GM21360 (cell line): ENCODE results near the gene CKM.

Experiments
- ATAC-seq: cut with Tn5 transposase; IDR thresholded peaks from one replicate; pipeline ENCODE4 v1.9.1; 2021; ENCODE audit warnings: mild to moderate bottlenecking, moderate library complexity; ENCODE audit not compliant: unreplicated experiment

CKM gene

GRCh38 chr19:45322744-45323281, at the start of gene CKM:
TSS of gene CKM (minus strand) at chr19:45322875. CDS start at chr19:45319713, 3,162 bp downstream.
- ATAC-seq = no peak

DNA sequence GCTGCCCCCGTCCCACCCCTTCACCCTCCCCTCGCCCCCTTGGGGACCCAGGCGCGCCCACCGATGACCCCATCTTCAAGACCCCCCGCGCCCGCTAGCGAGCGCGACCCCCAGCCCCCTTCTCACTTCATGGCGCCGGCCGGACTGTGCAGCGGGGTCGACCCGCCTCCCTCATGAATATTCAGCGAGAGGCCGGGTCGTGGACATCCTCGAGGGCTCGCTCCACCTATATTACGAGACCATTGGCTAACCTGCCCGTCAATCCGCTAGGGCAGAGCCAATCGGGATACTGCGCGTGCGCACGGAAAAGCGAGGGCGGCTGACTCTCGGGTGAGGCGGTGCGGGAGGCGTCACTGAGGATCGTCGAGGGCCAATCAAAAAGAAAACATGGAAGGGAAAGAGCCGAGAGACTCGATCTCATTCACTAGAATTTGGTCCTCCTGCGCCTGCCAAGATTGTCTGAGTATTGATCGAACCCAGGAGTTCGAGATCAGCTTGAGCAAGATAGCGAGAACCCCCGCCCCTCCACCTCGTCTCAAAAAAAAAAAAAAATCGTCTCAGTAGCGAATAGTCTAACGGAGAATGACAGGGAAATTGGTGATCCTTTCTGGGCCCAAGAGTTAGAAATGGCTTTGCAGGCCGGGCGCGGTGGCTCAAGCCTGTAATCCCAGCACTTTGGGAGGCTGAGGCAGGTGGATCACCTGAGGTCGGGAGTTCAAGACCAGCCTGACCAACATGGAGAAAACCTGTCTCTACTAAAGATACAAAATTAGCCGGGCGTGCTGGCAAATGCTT, 47.9 kb upstream of the CKM start, which contains the start of gene ERCC2:
TSS of gene ERCC2 (minus strand) at position 164 of the 795 bp plus-strand sequence. CDS start at position 131, 33 bp downstream.
- peak; percentile 88 for ATAC-seq

DNA sequence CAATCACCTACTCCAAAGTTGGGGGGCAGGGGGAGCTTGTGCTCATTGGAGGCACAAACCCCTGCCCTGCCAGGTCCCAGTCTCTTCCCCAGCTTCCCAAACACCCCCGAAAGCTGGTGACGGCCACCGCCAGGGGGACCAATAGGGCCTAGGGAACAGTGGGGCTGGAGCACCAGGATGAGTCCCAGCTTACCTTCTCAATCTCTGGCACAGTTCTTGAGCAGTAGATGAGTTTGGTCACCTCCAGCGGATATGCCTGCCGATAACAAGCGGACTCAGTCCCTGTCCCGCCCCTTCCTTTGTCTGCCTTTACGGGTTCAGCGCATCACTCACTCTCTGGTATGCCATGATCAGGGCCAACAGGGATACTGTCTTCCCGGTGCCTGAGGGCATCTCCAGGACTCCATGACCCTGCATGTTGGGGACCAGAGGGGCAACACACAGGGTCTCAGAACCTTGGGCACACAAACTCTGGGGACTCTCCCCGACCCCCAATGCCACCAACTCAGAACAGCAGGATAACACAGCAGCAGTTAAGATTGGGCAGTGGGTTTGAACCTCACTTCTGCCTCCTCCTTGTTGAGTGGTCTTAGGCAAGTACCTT, 46.2 kb upstream of the CKM start:
- ATAC-seq = no peak

GRCh38 chr19:45368127-45368526, 45.5 kb upstream of the CKM start:
- no peak for ATAC-seq

- ATAC-seq = no peak
Measured at GRCh38 chr19:45364696-45365095, 42.0 kb upstream of the CKM start.

DNA sequence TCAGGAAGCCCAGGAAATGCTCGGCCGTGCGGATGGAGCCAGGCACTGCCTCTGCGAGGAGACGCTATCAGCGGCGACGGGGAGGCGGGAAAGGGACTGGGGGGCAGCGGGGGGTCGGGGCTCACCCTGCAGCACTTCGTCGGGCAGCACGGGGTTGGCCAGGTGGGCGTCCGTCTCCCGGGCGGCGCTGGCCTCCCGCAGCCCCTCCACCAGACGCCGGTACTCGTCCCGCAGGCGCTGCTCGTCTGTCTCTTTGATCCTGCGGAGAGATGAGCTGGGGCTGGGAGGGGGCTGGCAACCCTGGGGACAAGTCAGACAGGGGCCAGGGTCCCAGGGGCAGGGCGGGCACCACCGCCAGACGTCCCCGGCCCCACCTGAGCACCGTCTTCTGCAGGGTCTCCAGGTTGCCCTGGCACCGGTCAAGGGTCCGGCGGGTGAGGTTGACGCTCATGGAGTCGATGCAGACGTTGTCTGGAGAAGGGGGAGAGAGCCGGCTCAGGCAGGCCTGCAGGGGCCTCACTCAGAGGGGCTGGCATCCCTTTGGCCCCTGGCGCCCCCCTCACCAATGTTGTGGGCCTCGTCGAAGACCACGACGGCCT, 41.3 kb upstream of the CKM start:
- no peak for ATAC-seq

GRCh38 chr19:45362291-45362690, 39.6 kb upstream of the CKM start:
- no peak for ATAC-seq

DNA sequence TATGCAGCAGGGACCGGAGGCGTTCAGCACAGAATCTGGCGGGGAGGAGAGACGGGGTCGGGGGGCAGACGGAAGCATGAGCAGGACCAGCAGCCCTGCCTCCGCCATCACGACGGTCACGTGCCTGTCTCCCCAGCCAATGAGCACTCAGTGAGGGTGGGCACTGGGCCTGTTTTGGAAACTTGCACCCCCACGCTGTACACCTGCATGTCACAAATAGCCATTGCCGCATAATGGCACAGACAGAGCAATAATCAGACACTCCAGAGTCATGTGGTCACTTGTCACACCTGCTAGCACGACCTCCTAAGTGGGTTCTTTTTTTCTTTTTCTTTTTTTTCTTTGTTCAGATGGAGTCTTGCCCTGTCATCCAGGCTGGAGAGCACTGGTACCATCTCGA, 38.9 kb upstream of the CKM start:
- ATAC-seq = no peak

DNA sequence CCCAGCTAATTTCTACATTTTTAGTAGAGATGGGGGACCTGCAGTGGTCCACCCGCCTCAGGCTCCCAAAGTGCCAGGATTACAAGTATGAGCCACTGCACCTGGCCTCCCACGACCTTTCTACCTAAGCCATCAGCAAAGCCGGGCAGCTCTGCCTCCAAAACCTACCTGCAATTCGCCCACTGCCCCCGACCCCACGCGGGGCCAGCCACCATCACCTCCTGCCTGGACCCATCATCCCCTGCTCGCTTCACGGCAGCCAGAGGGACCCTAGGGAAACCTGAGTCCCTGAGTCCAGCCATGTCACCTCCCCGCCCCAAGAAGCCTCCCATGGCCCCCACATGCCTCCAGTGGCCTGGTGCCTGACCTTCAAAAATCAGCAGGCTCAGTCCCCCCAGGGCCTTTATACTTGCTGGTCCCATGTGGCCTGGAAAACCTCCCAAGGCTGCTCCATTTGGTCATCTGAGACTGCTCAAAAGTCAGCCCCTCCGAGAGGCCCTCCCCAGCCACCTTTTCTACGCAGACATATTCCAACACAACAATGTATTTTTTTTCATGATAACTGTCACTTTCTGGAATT, 35.6 kb upstream of the CKM start:
- no peak for ATAC-seq

DNA sequence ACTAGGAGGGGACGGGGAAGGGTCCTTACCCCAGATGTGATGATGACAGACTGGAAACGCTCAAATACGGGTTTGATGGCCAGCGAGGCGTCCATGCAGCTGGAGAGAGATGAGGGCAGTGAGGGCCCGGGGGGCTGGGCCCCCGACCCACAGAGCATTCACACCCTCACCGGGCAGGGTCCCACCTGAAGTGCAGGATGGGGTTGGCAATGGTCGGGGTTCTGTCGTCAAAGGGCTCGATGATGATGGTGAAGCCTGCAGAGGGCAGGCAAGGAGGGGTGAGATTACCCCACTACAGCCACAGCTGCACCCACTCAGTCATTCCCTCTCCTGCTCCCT, 34.7 kb upstream of the CKM start:
- no peak for ATAC-seq

DNA sequence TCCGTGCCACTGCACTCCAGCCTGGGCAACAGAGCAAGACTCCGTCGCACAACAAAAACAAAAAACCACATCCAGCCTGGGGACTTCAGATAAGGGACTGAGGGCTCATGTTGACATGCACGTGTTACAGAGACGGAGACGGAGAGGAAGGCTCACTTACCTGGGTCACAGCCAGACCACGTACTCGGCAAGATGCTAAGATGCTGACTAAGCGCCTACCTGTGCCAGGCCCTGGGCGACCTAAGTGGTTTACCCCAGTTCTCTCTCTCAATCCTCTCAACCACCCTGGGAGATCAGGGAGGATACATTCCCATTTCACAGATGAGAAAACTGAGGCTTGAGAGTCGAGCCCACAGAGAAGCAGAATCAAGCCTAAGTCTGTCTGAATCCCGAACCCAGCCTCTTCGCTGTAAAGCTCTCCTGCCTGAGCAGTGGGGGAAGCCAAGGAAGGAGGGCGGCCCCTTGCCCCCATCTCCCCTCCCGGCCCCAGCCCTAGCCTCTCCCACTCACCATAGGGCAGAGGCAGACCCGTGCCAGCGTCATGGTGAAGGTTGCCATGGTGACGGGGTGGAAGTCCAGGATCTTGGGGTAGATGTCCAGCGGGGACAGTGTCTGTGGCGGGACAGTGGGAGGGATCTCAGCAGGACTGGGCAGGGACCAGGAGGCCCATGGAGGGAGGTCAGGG, 34.2 kb upstream of the CKM start:
- no peak for ATAC-seq

DNA sequence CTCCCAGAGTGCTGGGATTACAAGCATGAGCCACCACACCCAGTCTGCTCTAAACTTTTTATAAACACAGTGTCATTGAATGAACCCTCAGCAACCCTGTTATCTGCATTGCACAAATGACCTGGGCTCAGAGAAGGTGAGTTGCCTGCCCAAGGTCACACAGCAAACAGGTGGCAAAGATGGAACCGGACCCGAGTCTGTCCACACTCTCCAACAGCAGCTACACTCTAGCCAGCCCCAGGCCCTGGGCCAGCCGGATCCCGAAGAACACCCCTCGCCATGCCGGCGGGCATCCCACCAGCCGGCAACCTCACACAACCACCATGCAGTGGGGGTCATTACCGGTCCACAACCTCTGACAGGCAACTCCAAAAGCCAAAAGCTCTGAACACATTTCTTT, 33.2 kb upstream of the CKM start:
- no peak for ATAC-seq

DNA sequence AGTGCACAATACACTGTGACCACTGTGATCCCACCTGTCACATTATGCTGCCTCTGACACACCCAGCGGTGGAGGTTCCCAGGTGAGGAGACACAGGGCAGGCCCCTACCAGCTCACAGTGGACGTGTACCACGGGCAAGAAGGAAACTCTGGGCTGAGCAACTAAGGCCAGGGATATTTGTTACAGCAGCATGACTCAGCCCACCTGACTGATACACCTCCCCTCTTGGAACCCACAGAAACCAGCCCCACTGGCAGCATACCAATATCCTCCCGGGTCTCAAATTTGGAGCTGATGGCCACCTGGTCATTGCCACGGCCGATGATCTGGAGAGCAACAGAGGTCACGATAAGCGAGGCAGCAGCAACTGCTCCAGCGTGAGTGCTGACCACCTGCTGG, 32.7 kb upstream of the CKM start:
- ATAC-seq = no peak

DNA sequence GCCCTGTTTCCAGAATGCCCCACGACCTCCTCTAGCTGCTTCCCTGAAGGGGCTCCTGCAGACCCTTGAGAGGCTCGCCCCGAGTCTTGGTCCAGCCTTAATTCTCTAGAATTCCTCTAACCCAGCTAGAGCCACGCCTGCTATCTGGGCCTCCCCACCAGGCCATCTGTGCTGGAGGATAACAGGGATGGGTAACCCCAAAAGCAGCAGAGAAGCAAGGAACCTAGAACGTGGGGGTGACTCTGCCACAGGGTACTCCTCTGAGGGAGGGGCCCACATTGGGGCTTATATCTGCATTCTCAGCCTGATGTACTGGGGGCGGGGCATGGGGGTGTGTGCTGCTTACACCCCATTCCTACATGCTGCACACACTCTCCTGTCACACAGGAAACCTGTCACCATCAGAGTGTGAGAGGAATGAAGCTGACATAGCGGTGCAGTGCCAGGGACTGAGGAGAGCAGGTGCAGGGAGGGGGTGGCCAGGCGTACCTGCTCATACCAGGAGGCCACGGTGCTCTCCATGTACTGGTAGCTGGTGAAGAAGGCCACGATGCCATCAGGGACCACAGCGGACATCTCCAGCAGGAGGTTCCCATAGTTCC, 31.7 kb upstream of the CKM start:
- ATAC-seq = no peak

- ATAC-seq = no peak
Measured at GRCh38 chr19:45352914-45353796, 30.5 kb upstream of the CKM start.

GRCh38 chr19:45352471-45352870, 29.8 kb upstream of the CKM start:
- ATAC-seq = no peak

GRCh38 chr19:45352062-45352461, 29.4 kb upstream of the CKM start:
- no peak for ATAC-seq

GRCh38 chr19:45351401-45351952, 28.8 kb upstream of the CKM start:
- ATAC-seq = no peak

DNA sequence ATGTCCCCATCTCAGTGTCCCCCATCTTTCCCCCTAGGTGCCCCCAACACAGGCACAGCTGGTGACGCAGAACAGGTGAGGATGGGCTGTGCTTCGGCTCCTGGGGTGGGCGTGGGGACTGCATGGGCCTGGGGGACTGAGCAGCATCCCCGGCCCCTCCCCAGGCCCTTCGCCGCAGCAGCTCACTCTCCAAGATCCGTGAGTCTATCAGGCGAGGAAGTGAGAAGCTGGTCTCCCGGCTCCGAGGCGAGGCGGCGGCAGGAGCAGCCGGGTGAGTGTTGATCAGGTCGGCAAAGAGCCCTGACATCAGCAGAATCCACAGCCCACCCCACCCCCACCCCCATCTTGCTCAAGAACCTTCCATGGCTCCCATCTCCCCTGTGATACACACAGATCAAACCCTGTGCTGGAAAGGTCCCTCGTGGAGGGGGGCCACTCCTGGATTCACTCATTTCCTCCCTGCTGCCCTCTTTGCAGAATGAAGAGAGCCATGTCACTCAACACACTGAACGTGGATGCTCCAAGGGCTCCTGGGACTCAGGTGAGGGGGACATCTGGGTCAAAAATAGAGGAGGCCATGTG, 27.9 kb upstream of the CKM start:
- ATAC-seq = no peak
